ENCODE measurements around the gene BMPR2.

The BMPR2 gene

DNA sequence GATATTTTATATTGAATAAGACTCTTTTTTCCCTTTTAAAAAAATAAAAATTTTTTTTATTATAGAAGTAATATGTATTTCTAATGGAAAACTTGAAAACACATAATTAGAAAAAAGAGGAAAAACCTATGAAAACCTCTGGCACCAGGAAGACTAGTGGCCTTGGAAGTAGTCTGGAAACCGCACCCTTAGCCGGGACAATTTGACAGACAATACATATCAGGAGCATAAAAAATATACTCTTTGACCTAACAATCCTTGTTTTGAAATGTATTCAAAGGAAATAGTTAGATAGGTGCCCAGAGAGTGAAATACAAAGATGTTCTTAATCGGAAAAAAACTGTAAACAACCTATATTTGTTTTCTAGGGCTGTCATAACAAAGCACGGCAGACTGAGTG lies 223.8 kb downstream of the BMPR2 start:
- no peak for DNase-seq (ENCODE audit: low read depth)

DNA sequence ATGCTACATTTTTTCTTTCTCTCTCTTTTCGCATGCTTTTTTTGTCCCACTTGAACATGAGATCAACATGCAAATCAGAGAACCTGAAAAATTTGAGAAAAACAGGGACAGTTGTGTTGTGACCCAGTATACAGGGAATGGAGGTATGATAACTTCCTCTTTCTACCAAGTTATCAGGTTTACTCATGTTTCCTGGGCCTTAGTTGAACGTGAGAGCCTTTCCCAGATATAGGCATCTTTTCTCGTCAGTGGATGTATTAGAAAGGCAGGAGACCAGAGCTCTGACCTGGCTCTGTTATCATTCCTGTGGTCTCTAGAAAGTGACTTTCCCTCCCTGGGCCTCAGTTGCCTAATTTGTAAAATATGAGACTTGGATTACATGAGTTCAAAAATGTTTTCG lies 228.6 kb downstream of the BMPR2 start:
- no peak for DNase-seq (ENCODE audit: low read depth)

DNA sequence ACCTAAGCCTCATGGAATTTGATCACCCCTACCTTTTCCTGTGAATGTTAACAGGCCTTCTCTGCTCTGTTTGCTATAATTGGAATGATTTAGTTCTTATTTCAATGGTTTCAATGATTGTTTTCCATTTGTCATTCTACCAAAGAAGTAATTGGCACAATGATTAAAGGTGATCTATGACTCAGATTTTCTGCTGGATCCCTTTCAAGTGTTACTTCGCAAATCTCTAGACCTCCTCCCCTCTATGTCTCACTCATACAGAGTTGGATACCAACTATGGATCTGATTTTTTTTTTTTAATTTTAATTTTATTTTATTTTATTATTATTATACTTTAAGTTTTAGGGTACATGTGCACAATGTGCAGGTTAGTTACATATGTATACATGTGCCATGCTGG lies 229.0 kb downstream of the BMPR2 start:
- no peak for DNase-seq (ENCODE audit: low read depth)

DNA sequence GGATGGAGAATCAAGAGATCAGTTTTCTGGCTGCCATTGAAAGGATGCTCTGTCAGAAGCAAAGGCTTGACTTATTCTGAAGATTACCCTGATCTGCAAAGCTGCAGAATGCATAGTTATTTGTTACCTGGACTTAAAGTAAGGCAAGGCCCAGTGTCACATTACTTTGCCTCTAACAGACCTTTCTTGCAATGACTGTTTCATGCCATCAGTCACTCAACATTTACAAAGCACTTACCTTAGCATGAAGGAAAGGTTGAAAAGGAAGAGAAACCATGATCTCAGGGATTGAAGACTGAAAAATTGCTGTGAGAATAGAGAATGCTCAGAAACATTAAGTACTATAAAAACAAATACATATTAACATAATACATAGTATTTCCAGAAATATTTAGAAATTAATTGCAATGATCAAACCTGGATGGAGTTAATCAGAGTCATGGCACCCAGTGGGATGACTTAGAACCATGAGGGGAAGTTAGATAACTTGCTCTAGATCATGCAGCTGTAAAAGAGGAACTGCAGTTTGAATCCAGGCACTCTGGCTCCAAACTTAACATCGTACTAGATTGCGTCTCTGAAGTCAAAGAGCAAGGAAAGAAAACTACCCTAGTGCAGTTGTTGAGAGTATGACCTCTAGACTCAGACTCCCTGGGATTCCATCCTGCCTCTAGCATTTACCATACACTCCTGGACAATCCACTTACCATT lies 232.2 kb downstream of the BMPR2 start:
- no peak for DNase-seq (ENCODE audit: low read depth)

DNA sequence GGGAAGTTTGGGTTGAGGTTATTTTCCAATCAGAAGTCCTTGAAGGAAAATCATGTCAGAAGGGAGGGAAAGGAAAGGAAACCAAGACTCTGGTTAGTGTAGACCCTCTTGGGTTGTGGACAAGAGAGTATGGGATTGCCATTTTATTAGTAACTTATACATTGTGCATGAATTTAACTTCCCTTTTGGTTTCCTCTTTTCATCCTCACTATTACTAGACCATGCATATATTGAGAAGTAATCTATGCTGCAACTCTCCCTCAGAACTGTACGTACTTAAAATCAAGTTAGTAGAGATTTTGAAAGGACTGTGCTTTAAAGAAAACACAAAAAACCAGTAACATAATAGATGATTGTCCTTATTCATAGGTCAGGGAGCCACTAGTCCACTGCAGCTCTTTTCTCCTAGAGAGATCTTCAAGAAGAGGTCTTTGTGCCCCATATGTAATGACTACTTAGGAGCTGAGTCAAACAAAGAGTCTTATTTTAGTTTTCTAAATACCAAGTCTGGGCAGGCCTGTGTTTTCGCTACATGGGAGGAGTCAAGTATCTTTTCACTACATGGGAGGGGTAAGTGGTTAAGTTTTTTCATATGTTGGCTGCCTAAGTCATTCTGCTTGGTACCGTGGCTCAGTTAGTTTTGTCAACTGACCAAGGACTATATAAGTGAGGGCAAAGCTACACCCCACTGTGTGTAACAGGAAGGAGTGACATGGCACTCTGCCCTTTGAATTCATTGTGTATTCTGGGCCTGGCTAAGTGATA lies 233.4 kb downstream of the BMPR2 start:
- no peak for DNase-seq (ENCODE audit: low read depth)

DNA sequence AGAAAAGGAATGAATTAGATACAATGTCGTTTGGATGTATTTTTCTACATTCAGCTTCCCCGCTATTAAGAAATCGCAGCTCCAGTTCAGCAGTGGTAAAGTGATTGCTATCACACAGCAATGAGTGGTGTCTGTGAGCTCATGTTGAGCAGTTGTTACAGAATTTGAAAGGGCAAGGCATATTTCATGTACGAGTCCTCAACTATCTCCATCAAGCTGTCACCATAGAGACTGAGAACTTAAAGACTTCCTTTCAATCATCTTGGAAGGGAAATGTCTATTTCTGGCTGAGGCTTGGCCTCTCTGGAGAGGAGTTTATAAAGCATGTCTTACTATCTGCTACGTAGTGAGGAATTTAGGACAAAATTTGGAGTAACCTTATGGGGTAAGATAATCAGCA lies 234.3 kb downstream of the BMPR2 start:
- no peak for DNase-seq (ENCODE audit: low read depth)

DNA sequence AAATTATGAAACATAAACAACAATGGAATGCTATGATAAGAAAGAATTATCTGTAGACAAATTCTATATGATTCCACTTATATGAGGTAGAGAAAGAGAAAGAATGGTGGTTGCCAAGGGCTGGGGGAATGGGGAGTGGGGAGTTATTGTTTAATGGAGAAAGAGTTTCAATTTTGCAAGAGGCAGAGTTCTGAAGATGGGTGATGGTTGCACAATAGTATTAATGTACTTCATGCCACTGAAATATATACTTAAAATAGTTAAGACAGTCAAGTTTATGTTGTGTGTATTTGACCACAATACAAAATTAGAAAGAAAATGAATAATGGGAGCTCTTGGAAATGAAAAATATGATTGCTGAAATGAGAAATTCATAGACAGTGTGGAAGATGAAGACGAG lies 236.0 kb downstream of the BMPR2 start:
- no peak for DNase-seq (ENCODE audit: low read depth)

DNA sequence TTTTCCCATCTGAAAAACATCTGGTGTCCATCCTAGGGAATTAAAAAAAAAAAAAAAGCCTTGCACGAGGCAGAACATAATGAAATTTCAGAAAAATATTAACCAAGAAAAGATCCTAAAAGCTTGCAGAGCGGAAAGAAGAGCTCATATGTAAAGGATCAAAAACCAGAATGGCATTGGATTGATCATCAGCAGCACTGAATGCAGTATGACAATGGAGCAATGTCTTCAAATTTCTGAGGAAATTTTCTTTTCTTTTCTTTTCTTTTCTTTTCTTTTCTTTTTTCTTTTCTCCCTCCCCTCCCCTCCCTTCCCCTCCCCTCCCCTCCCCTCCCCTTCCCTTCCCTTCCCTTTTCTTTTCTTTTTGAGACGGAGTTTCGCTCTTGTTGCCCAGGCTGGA lies 237.4 kb downstream of the BMPR2 start:
- no peak for DNase-seq (ENCODE audit: low read depth)

All from activated T-helper 1 cell treated with Interleukin-2 at 50 U/mL for 16 hours (primary cell).